ENCODE data around the gene LMO1. TPM values are rescaled to one million over a fixed set of nuclear protein-coding genes. Genes with fewer than 3 reads are reported as not detected.

Gene LMO1
- total and polyA plus RNA-seq, 2 experiments from 2014 or later: 0.33 TPM; not detected in 1

- TF ChIP-seq EZH2 (IDR thresholded peaks at IDR 0.05; ENCODE audit: borderline replicate concordance): peak; percentile 87
- no peak for TF ChIP-seq EZH2phosphoT487 (IDR thresholded peaks at IDR 0.05; ENCODE audit: low read depth, severe bottlenecking, unreplicated experiment)
- no peak for TF ChIP-seq CTCF (IDR thresholded peaks at IDR 0.05; ENCODE audit: poor library complexity)
- Histone ChIP-seq H3K27ac (no peak overlapping the region), H3K36me3 (replicated peaks; ENCODE audit: insufficient read depth, low read depth) (no peaks in the 10 kb centered on the region), H3K27me3 (peaks cover 92% of the 10 kb centered on the region), H3K4me3 (peak overlapping the region; percentile 39), H3K9me3 (ENCODE audit: low read depth) (no peaks in the 10 kb centered on the region), H3K4me1 (ENCODE audit: insufficient read depth) (no peaks in the 10 kb centered on the region), H4K20me1 (ENCODE audit: insufficient read depth, poor library complexity, severe bottlenecking) (no peaks in the 10 kb centered on the region), H3K79me2 (no peaks in the 10 kb centered on the region), H3K4me2 (peak overlapping the region; percentile 97), H3K9me2 (replicated peaks; ENCODE audit: insufficient read depth) (no peaks in the 10 kb centered on the region), H2AFZ (peak overlapping the region; percentile 66)
- no peak for DNase-seq (ENCODE audit: low spot score)
- WGBS (ENCODE audit: low lambda C conversion rate, missing lambda C conversion rate): 10% methylated on average over 37 of the region's 74 CpGs
Measured at GRCh38 chr11:8267831-8268529, 4.3 kb upstream of the LMO1 start.

GRCh38 chr11:8267280-8267679 is 3.6 kb upstream of the LMO1 start:
- no peak overlapping the region for H3K27ac ChIP-seq
- TF ChIP-seq EZH2 (IDR thresholded peaks at IDR 0.05; ENCODE audit: borderline replicate concordance): no peak
- no peak for TF ChIP-seq CTCF (IDR thresholded peaks at IDR 0.05; ENCODE audit: poor library complexity)
- TF ChIP-seq EZH2phosphoT487 (IDR thresholded peaks at IDR 0.05; ENCODE audit: low read depth, severe bottlenecking, unreplicated experiment): no peak
- H3K9me2 ChIP-seq (replicated peaks; ENCODE audit: insufficient read depth): no peaks in the 10 kb centered on the region
- peaks cover 91% of the 10 kb centered on the region for H3K27me3 ChIP-seq
- H3K4me1 ChIP-seq (ENCODE audit: insufficient read depth): peaks cover 3% of the 10 kb centered on the region
- no peak overlapping the region for H2AFZ ChIP-seq
- H3K79me2 ChIP-seq: no peaks in the 10 kb centered on the region
- 89% methylated on average over 5 of the region's 5 CpGs for WGBS (ENCODE audit: low lambda C conversion rate, missing lambda C conversion rate)
- H3K36me3 ChIP-seq (replicated peaks; ENCODE audit: insufficient read depth, low read depth): no peaks in the 10 kb centered on the region
- H4K20me1 ChIP-seq (ENCODE audit: insufficient read depth, poor library complexity, severe bottlenecking): no peaks in the 10 kb centered on the region
- no peaks in the 10 kb centered on the region for H3K9me3 ChIP-seq (ENCODE audit: low read depth)
- DNase-seq (ENCODE audit: low spot score): no peak
- H3K4me2 ChIP-seq: no peak overlapping the region
- no peak overlapping the region for H3K4me3 ChIP-seq

- no peaks in the 10 kb centered on the region for H4K20me1 ChIP-seq (ENCODE audit: insufficient read depth, poor library complexity, severe bottlenecking)
- H3K4me3 ChIP-seq: no peak overlapping the region
- H3K4me1 ChIP-seq (ENCODE audit: insufficient read depth): peaks cover 5% of the 10 kb centered on the region
- no peak for TF ChIP-seq CTCF (IDR thresholded peaks at IDR 0.05; ENCODE audit: poor library complexity)
- no peak for TF ChIP-seq EZH2 (IDR thresholded peaks at IDR 0.05; ENCODE audit: borderline replicate concordance)
- TF ChIP-seq EZH2phosphoT487 (IDR thresholded peaks at IDR 0.05; ENCODE audit: low read depth, severe bottlenecking, unreplicated experiment): no peak
- no peak overlapping the region for H3K4me2 ChIP-seq
- no peaks in the 10 kb centered on the region for H3K36me3 ChIP-seq (replicated peaks; ENCODE audit: insufficient read depth, low read depth)
- 85% methylated on average over 10 of the region's 11 CpGs for WGBS (ENCODE audit: low lambda C conversion rate, missing lambda C conversion rate)
- no peak for DNase-seq (ENCODE audit: low spot score)
- no peaks in the 10 kb centered on the region for H3K79me2 ChIP-seq
- no peak overlapping the region for H3K27ac ChIP-seq
- no peaks in the 10 kb centered on the region for H3K9me2 ChIP-seq (replicated peaks; ENCODE audit: insufficient read depth)
- no peak overlapping the region for H2AFZ ChIP-seq
- H3K9me3 ChIP-seq (ENCODE audit: low read depth): no peaks in the 10 kb centered on the region
- peaks cover 91% of the 10 kb centered on the region for H3K27me3 ChIP-seq
Measured at GRCh38 chr11:8266246-8267241, 2.9 kb upstream of the LMO1 start.
